Mesenchymal stem cell (in vitro differentiated cells and primary cell): ENCODE data around the gene PAK5.

Source experiments
- DNase-seq: peaks from one replicate; pipeline ENCODE4 v3.0.0-alpha.2; 2013
- H2AFZ ChIP-seq: one replicate; pipeline ENCODE4 v1.6.1; 2013; ENCODE audit warnings: low read depth, mild to moderate bottlenecking, control low read depth, inconsistent platforms, low read length, moderate library complexity
- H2AK5ac ChIP-seq: 2 replicates; pipeline ENCODE4 v1.6.1; 2013; ENCODE audit warnings: low read length, moderate library complexity, mild to moderate bottlenecking, inconsistent platforms; ENCODE audit not compliant: severe bottlenecking
- H2BK120ac ChIP-seq: one replicate; pipeline ENCODE4 v1.6.1; 2013; ENCODE audit warnings: low read depth, mild to moderate bottlenecking, inconsistent platforms, low read length, moderate library complexity
- H2BK12ac ChIP-seq, 2 experiments: one replicate each; pipeline ENCODE4 v1.6.1; 2013; ENCODE audit warnings: inconsistent platforms in 2 of 2, low read length in 2 of 2, mild to moderate bottlenecking in 2 of 2, moderate library complexity in 2 of 2, control low read depth in 1 of 2
- H2BK15ac ChIP-seq: one replicate; pipeline ENCODE4 v1.6.1; 2013; ENCODE audit warnings: mild to moderate bottlenecking, low read depth, inconsistent platforms; ENCODE audit not compliant: poor library complexity, severe bottlenecking
- H2BK5ac ChIP-seq: 2 replicates; pipeline ENCODE4 v1.6.1; 2013; ENCODE audit warnings: low read depth, mild to moderate bottlenecking, low read length, control low read depth, inconsistent platforms; ENCODE audit not compliant: poor library complexity, severe bottlenecking
- H3K14ac ChIP-seq, 2 experiments: one replicate each; pipeline ENCODE4 v1.6.1; 2013; ENCODE audit warnings: inconsistent platforms in 2 of 2, low read length in 2 of 2, control low read depth in 1 of 2, mild to moderate bottlenecking in 1 of 2, moderate library complexity in 1 of 2
- H3K18ac ChIP-seq, 2 experiments: one replicate each; pipeline ENCODE4 v1.6.1; 2013; ENCODE audit warnings: inconsistent platforms in 2 of 2, low read length in 2 of 2, control low read depth in 1 of 2, low read depth in 1 of 2, mild to moderate bottlenecking in 1 of 2
- H3K23ac ChIP-seq, 2 experiments: one replicate each; pipeline ENCODE4 v1.6.1; 2013; ENCODE audit warnings: inconsistent platforms in 2 of 2, low read length in 2 of 2, mild to moderate bottlenecking in 2 of 2, moderate library complexity in 2 of 2, control low read depth in 1 of 2
- H3K27ac ChIP-seq: 2 replicates; pipeline ENCODE4 v1.5.1; 2013; ENCODE audit warnings: mild to moderate bottlenecking, moderate library complexity, low read length, control low read depth, inconsistent platforms; ENCODE audit not compliant: poor library complexity, severe bottlenecking
- H3K27me3 ChIP-seq, 2 experiments: 2 replicates each; pipeline versions ENCODE4 v1.6.1 to v1.7.0; 2013; ENCODE audit warnings: low read length in 2 of 2, mild to moderate bottlenecking in 2 of 2, moderate library complexity in 2 of 2, control low read depth in 1 of 2, inconsistent platforms in 1 of 2; ENCODE audit not compliant: control insufficient read depth in 1 of 2, insufficient read depth in 1 of 2
- H3K36me3 ChIP-seq, 2 experiments: 2 replicates each; pipeline versions ENCODE4 v1.6.1 to v1.7.0; 2013; ENCODE audit warnings: low read length in 2 of 2, control low read depth in 1 of 2, inconsistent platforms in 1 of 2, low read depth in 1 of 2, mild to moderate bottlenecking in 1 of 2; ENCODE audit not compliant: insufficient read depth in 2 of 2, control insufficient read depth in 1 of 2
- H3K4ac ChIP-seq, 2 experiments: one replicate each; pipeline ENCODE4 v1.6.1; 2013; ENCODE audit warnings: inconsistent platforms in 2 of 2, low read length in 2 of 2, mild to moderate bottlenecking in 2 of 2, moderate library complexity in 2 of 2, control low read depth in 1 of 2, low read depth in 1 of 2
- H3K4me1 ChIP-seq: 2 replicates; pipeline ENCODE4 v1.6.1; 2013; ENCODE audit warnings: low read depth, low read length, control low read depth; ENCODE audit not compliant: control insufficient read depth, insufficient read depth
- H3K4me2 ChIP-seq: 2 replicates; pipeline ENCODE4 v1.6.1; 2013; ENCODE audit warnings: low read length, mild to moderate bottlenecking, inconsistent platforms; ENCODE audit not compliant: poor library complexity, severe bottlenecking
- H3K4me3 ChIP-seq, 2 experiments: 2 replicates each; pipeline versions ENCODE4 v1.5.1 to v1.7.0; 2013; ENCODE audit warnings: low read length in 2 of 2, mild to moderate bottlenecking in 2 of 2, control low read depth in 1 of 2, low read depth in 1 of 2; ENCODE audit not compliant: insufficient read depth in 1 of 2
- H3K79me1 ChIP-seq: replicated peaks from 2 replicates; pipeline ENCODE4 v1.6.1; 2013; ENCODE audit warnings: mild to moderate bottlenecking, control low read depth, low read length, inconsistent platforms; ENCODE audit not compliant: poor library complexity, severe bottlenecking
- H3K9ac ChIP-seq: 2 replicates; pipeline ENCODE4 v1.7.0; 2013; ENCODE audit warnings: mild to moderate bottlenecking, low read length, moderate library complexity
- H3K9me3 ChIP-seq: 2 replicates; pipeline ENCODE4 v1.7.0; 2013; ENCODE audit warnings: mild to moderate bottlenecking, low read length; ENCODE audit not compliant: control insufficient read depth
- H4K8ac ChIP-seq: one replicate; pipeline ENCODE4 v1.6.1; 2013; ENCODE audit warnings: inconsistent platforms, mild to moderate bottlenecking, low read length, moderate library complexity
- H4K91ac ChIP-seq: one replicate; pipeline ENCODE4 v1.6.1; 2013; ENCODE audit warnings: mild to moderate bottlenecking, low read length, inconsistent platforms
- WGBS: methylation state at CpG from one replicate; pipeline ENCODE4 v1.1.7; 2013; ENCODE audit warnings: mixed read lengths; 5-methylcytosine and 5-hydroxymethylcytosine counted together

PAK5 gene

DNA sequence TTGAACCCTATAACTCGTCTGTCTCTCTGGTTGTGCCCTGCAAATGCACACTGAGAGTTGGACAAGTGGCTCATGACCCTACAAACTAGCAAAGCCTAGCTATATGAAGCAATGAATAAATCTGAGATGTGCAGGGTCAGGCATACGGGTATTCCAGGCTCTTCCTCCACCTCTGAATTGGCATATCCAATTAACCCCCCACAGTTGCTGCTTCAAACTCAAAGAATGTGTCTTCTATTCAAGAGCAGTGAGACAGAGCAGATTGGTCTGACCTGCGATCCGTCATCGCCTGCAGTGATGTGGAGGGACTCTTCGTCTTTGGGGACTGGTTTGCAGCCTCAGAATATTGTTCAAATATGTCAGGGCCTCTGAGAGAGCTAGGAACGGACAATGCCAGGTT is 264.7 kb downstream of the PAK5 start:
- H2BK12ac ChIP-seq: no peak overlapping the region
- no peak overlapping the region for H2BK15ac ChIP-seq
- H3K14ac ChIP-seq: no peak overlapping the region
- H3K9me3 ChIP-seq: no peaks in the 10 kb centered on the region
- no peak overlapping the region for H2BK5ac ChIP-seq
- H3K79me1 ChIP-seq: no peaks in the 10 kb centered on the region
- H2AK5ac ChIP-seq: no peak overlapping the region
- no peak for DNase-seq
- no peak overlapping the region for H3K18ac ChIP-seq
- H4K8ac ChIP-seq: no peak overlapping the region
- H4K91ac ChIP-seq: no peak overlapping the region
- no peaks in the 10 kb centered on the region for H3K36me3 ChIP-seq
- H3K4ac ChIP-seq: no peak overlapping the region
- no peak overlapping the region for H2BK120ac ChIP-seq
- H3K27ac ChIP-seq: no peak overlapping the region
- peaks cover 38 to 39% of the 10 kb centered on the region in 2 experiments for H3K27me3 ChIP-seq
- no peak overlapping the region for H2AFZ ChIP-seq
- WGBS: 64% methylated on average over 6 of the region's 7 CpGs
- peak overlapping the region in 1 of 2 experiments; percentile 66 for H3K23ac ChIP-seq
- H3K4me3 ChIP-seq: no peak overlapping the region
- H3K4me1 ChIP-seq: peaks cover 1% of the 10 kb centered on the region
- H3K4me2 ChIP-seq: no peak overlapping the region
- H3K9ac ChIP-seq: no peak overlapping the region

DNA sequence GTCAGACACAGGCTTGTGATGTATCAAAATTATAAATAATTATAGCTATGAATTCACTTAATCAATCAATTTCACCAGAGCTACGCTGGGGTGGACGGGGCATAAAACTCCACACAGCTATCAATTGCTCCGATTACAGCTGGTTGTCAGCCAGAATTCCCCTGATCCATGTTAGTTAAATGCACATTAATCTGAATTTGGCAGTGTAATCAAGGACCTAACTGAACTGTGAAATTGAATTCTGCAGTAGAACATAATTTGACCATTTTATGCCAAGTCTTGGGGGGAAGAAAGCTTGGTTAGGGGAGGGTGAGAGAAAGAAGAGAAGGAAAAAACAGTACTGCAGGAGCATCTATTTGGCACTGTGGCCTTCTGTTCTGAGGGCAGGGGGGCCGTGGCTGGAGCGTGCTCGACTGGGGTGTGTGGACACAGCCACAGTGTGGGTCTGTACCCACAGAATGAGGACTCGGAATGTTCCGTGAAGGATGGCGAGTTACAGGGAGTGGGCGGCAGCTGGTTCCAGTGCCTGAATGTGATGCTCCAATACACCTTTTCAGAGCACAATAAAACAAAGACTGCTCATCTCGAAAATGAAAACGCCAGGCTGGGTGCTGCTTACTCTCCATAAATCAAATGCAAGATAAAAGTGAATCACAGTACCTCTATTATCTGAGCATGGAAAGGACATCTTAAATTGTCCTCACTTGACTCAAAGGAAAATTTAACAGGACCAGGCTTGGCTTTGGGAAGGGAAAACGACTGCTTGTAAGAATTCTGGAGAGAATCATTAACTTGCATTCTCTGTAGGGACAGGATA is 265.3 kb downstream of the PAK5 start:
- Histone ChIP-seq H2AK5ac (no peak overlapping the region), H3K36me3 (no peaks in the 10 kb centered on the region)

DNA sequence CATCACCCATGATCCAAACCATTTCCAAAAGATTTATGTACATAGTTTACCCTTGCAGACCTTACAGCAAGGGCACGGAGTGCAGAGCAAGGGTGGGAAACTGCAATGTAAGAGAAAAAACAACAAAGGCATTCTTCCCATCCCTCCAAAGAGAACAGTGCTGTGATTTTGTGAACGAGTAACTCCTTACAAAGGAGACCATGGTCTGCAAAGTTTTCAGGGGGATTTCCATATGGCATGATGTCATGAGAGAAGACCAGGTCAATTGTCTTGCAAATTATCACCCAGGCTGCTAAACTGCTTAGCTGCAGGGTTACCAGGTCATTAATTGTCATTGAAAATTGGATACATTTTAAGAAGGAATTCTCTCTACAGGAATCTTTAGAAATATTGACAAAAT is 266.2 kb downstream of the PAK5 start:
- Histone ChIP-seq H3K9ac (no peak overlapping the region), H4K91ac (no peak overlapping the region), H3K4me3 (no peak overlapping the region), H3K14ac (no peak overlapping the region), H3K79me1 (no peaks in the 10 kb centered on the region), H2BK120ac (no peak overlapping the region), H3K4me2 (no peak overlapping the region), H3K18ac (no peak overlapping the region), H2AK5ac (no peak overlapping the region), H2BK12ac (no peak overlapping the region), H3K27ac (no peak overlapping the region), H3K36me3 (no peaks in the 10 kb centered on the region), H3K9me3 (no peaks in the 10 kb centered on the region), H2BK5ac (no peak overlapping the region), H3K4ac (no peak overlapping the region), H3K23ac (no peak overlapping the region), H4K8ac (no peak overlapping the region), H3K4me1 (peaks cover 1% of the 10 kb centered on the region), H2AFZ (no peak overlapping the region), H2BK15ac (no peak overlapping the region), H3K27me3 (peaks cover 38 to 39% of the 10 kb centered on the region in 2 experiments)
- DNase-seq: no peak
- 9% methylated on average over 1 of the region's 2 CpGs for WGBS

More for the DNA sequence above, 265.3 kb downstream of the PAK5 start:
- H3K4me1 ChIP-seq: peaks cover 1% of the 10 kb centered on the region
- H3K4me3 ChIP-seq: no peak overlapping the region
- no peak overlapping the region for H2BK120ac ChIP-seq
- H3K4ac ChIP-seq: no peak overlapping the region
- no peak overlapping the region for H3K14ac ChIP-seq
- no peak for DNase-seq
- peak overlapping the region in 1 of 2 experiments; percentile 66 for H3K23ac ChIP-seq
- H3K18ac ChIP-seq: no peak overlapping the region
- H3K9ac ChIP-seq: no peak overlapping the region
- H4K91ac ChIP-seq: no peak overlapping the region
- no peak overlapping the region for H4K8ac ChIP-seq
- no peak overlapping the region for H2AFZ ChIP-seq
- H2BK12ac ChIP-seq: no peak overlapping the region
- no peak overlapping the region for H3K27ac ChIP-seq
- no peaks in the 10 kb centered on the region for H3K9me3 ChIP-seq
- WGBS: 48% methylated on average over 12 of the region's 13 CpGs
- no peaks in the 10 kb centered on the region for H3K79me1 ChIP-seq
- peaks cover 38 to 39% of the 10 kb centered on the region in 2 experiments for H3K27me3 ChIP-seq
- no peak overlapping the region for H2BK5ac ChIP-seq
- no peak overlapping the region for H3K4me2 ChIP-seq
- no peak overlapping the region for H2BK15ac ChIP-seq

DNA sequence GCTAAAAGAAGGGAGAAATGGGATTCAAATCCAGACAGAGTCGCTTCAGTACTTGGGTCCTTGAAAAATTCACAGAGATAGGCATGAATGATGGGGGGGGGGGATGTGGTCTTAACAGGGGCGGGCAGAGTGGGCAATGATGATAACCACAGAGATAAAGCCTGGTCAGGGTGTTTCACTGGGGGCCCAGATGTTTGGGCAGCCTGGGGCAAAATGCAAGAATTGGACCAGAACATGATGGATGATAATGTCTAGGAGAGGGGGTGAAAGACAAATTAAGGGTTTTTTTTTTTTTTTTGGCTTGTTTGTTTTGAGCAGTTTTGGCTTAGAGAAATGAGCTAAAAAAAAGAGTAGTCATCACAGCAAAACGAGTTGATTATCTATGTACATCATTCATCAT is 267.1 kb downstream of the PAK5 start:
- H3K18ac ChIP-seq: no peak overlapping the region
- WGBS: 61% methylated on average over 3 of the region's 3 CpGs

More for the DNA sequence above, 267.1 kb downstream of the PAK5 start:
- no peak overlapping the region for H3K4me2 ChIP-seq
- no peak overlapping the region for H3K9ac ChIP-seq
- no peak overlapping the region for H2BK5ac ChIP-seq
- H2BK15ac ChIP-seq: no peak overlapping the region
- H2AFZ ChIP-seq: no peak overlapping the region
- H3K9me3 ChIP-seq: no peaks in the 10 kb centered on the region
- H3K36me3 ChIP-seq: no peaks in the 10 kb centered on the region
- no peak overlapping the region for H3K14ac ChIP-seq
- no peak overlapping the region for H2BK12ac ChIP-seq
- no peak overlapping the region for H2AK5ac ChIP-seq
- H4K91ac ChIP-seq: no peak overlapping the region
- H3K27ac ChIP-seq: no peak overlapping the region
- no peak overlapping the region for H4K8ac ChIP-seq
- H3K4me3 ChIP-seq: no peak overlapping the region
- no peak overlapping the region for H2BK120ac ChIP-seq
- no peak for DNase-seq
- H3K4ac ChIP-seq: no peak overlapping the region
- H3K4me1 ChIP-seq: peaks cover 1% of the 10 kb centered on the region
- H3K27me3 ChIP-seq: peaks cover 37 to 38% of the 10 kb centered on the region in 2 experiments
- H3K23ac ChIP-seq: no peak overlapping the region
- no peaks in the 10 kb centered on the region for H3K79me1 ChIP-seq
